ENCODE data around the gene STARD13.

STARD13 gene

DNA sequence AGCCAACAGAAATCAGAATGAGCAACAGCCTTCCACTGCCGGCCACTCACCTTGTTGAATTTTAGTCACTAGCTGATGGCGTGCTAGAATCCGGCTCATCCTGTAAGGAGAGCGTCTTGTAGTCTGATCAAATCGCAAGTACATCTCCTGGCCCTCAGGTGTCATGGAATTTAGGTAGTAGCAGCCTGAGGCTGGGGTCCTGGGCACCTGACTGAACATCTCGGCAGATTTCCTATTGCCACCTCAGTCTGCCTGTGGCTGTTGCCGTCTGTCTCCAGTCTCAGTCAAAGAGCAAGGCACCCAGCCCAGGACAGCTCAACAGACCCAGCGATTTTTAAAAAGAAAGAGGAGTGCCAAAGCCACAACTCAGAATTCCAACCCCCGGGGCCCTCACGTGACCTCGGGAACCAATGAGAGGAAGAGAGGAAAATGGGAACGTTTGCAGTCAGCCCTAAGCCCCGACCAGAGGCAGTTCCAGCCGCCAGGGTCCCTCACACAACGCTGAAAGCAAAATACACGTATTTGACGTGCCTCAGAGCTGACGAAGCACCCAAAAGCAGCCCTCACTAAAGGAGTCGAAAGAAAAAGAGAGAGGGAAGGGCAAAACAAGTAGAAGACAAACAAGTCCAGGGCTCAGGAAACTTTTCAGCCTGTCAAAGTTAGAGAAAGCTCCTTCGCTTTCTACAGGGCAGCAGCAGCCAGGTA lies at the start of gene STARD13:
STARD13 (minus strand) TSS at position 336 of the 705 bp plus-strand sequence; CDS start at position 219, 117 bp downstream.
- DNase-seq (ENCODE audit: low read depth), result no peak

DNA sequence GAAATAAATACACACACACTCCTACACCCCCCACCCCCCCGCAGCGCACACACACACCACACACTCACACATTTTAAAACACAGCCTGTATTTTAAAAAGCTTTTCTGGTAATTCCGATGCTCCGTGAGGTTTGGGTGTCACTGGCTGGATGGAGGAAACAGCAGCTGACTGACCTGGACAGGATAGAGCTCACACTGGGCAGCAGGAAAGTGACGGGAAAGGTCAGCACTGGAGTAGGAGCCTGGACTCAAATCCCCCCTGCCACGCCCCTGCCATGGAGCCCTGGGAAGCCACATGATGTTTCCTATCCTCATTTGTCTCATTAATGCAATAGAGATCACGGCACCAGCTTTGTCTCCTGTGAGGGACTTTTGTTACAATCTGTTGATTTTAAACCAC lies 49.3 kb upstream of the STARD13 start:
- no peak for DNase-seq (ENCODE audit: low read depth)

GRCh38 chr13:33331962-33332361 lies 46.4 kb upstream of the STARD13 start:
- DNase-seq (ENCODE audit: low read depth), result no peak

GRCh38 chr13:33330483-33330882 lies 44.9 kb upstream of the STARD13 start:
- DNase-seq (ENCODE audit: low read depth), result no peak

DNA sequence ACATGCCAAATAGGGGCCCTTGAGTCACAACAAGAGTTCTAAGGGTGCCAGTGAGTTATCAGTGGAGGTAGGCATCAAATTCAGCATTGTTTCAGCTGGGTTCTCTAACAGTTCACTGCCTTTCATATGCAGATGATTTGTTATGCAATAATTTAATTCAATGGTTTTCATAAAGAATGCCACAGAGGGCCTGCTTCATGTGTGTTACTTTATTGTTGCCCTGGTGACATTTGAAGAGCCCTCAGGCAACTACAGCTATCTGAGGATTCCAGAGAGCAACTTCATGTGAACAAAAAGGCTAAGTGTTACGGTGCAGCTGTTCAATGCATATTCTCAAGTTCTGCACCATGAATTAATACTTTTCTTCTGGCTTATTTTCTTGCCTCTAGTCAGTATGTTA lies 43.1 kb upstream of the STARD13 start:
- no peak for DNase-seq (ENCODE audit: low read depth)

GRCh38 chr13:33326723-33327122 lies 41.2 kb upstream of the STARD13 start:
- DNase-seq (ENCODE audit: low read depth), result no peak

GRCh38 chr13:33326246-33326645 lies 40.7 kb upstream of the STARD13 start:
- no peak for DNase-seq (ENCODE audit: low read depth)

DNA sequence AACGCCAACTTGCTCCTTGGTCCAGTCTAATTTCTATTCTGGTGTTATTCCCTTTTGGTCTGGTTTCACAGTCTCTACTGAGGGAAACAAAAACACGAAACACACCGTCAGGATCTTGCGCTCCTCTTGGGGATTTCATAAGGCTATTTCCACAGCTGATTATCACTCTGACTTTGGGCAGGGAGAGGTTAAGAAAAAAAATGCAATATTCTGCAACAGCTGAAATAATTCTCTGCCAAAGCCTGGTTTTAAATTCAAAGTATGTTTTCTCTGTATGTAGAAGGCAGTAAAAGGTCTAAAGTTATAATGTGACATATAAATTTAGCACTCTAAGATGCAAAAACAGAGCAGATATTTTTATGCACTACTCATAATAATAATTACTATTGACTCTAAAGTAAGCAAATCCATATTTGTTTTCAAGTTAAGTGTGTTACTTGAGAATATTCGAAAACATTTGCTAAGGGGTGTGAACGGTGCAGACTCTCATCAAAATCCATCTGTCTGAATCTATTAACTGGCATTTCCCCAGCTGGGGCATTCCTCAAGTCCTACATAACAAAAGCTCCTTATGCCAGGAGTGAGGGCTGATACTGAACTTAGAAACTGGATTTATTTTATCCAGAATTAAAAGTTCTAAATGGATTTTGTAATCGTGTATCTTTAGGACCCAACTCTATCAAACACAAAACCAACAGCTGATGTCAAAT lies 38.4 kb upstream of the STARD13 start:
- no peak for DNase-seq (ENCODE audit: low read depth)

GRCh38 chr13:33322965-33323668 lies 37.6 kb upstream of the STARD13 start:
- no peak for DNase-seq (ENCODE audit: low read depth)

- no peak for DNase-seq (ENCODE audit: low read depth)
These were observed 36.9 kb upstream of the STARD13 start for GRCh38 chr13:33322543-33322809.

DNA sequence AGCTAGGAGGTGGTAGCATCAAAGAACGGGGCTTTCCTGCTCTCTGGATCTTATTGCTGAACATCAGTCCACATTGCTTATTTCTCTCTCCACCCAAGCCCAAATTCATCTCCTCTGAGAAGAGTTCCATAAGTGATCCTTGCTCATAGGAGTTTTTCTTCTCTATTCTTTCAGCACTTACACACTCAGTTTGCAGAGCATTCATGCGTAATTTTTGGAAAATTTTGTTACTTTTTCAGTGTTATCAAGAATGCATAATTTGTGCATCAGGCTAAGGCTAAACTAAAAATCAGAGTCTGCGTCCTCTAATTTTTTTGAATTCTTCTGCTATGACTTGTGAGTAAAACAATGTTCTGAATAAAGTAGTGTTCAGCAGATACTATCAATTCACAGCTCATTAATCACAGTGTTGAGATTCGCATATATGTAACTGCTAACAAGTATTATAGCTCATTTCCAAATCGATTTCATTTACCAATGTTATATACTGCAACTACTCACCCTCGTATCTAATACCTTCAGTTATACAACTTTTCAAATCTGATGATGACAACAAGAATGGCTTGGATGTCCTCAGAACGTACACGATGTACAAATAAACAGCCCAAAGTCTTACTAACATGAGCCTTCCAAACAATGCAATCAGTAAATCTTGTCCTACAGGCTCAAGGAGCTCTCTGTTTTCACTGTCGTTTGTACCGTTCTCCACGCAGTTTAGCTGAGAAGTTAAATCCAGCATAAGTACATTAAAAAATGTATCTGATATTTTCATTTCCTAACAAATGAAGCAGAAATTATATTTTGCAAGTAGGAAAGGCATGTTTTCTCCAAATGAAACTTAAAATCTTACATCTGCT lies 36.4 kb upstream of the STARD13 start:
- DNase-seq (ENCODE audit: low read depth), result no peak

GRCh38 chr13:33319859-33320258 lies 34.3 kb upstream of the STARD13 start:
- no peak for DNase-seq (ENCODE audit: low read depth)

DNA sequence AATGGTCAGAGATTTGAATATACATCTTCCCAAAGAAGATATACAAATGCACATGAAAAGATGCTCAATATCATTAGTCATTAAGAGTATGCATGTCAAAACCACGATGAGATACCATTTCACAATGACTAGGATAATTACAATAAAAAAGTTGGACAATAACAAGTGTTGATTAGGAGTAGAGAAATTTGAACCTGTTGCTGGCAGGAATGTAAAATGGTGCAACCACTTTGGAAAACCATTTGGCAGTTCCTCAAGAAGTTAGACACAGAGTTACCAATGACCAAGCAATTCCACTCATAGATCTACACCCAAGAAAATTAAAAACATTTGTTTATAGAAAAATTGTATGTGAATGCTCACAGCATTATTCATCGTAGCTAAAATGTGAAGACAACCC lies 33.2 kb upstream of the STARD13 start:
- no peak for DNase-seq (ENCODE audit: low read depth)

- no peak for DNase-seq (ENCODE audit: low read depth)
These were observed 32.5 kb upstream of the STARD13 start for GRCh38 chr13:33318037-33318436.

GRCh38 chr13:33316890-33317289 lies 31.3 kb upstream of the STARD13 start:
- no peak for DNase-seq (ENCODE audit: low read depth)

DNA sequence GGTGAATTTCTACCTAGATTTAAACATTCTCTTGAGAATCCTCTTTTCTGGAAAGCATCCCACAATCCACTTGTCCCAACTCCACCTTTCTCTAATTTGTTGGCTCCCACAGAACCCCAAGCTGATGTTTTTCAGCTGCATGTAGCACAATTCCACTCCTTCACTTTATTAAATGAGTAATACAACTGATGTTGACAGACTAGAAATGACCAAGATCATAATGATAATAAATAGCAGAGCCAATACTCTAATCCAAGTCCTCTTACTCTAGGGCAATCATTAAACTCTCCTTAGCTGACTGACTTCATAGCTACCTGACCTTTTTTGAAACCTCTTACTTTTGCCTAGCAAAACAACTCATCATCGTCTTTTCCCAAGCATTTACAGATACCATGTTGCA lies 27.9 kb upstream of the STARD13 start:
- no peak for DNase-seq (ENCODE audit: low read depth)

- DNase-seq (ENCODE audit: low read depth), result no peak
These were observed 27.3 kb upstream of the STARD13 start for GRCh38 chr13:33312861-33313212.

DNA sequence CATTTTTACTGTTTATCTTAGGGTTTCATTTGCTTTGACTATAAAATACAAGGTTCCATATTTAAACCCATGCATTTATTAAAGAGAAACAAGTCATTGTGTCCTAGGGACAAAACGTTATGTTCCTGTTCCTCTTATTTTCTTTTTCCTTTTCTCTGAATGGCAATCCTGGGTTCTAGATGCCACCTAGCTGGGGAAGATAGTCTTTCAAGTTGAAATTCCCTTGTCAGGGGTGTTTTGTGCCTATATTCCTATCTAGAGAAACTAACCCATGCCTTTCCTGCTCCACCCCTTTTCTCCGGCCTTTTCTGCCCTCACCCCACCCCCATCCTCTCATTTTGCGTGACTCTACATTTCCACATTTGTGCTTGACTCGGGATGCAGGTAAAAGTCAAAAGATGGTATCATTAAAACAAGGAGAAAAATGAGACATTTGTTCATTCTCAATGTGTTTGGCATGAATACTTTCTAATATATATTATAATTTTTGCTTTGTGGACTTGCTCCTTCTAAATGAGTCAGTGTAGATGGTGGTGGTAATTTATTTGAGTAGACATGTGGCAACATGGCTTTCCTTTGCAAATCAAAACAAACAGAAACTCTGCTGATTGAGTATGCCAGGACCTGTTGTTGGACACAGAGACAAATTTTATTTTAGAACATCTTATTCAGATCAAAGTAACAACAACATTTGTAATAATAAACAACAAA lies 26.8 kb upstream of the STARD13 start:
- no peak for DNase-seq (ENCODE audit: low read depth)

- DNase-seq (ENCODE audit: low read depth), result no peak
These were observed 25.5 kb upstream of the STARD13 start for GRCh38 chr13:33311040-33311439.

DNA sequence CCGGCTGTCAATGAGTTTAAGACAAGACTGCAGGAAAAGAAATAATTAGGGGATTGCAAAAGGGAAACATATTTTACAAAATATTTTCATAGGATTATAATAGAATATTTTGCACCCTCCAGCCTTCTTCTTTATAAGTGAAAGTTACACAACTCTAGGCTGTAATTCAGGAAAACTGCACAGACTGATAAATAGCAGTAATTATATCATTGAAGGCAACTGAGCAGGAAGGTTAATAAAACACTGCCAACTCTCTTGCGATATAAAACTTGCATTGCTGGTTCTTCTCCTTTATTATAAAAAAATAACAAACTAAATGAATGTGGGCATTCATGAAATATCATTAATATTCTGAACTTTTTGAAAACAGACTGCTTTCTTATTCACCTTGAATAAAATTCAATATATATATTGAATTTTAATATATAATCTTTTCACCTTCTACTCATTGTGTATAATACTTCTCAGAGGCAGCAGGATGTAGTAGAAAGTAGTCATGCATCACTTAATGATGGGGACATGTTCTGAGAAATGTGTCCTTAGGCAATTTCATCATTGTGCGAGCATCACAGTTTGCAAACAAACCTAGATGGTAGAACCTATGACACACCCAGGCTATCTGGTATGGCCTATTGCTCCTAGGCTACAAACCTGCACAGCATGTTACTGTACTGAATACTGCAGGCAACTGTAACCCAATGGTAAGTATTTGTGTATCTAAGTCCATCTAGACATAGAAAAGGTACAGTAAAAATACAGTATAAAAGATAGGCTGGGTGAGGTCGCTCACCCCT lies 24.9 kb upstream of the STARD13 start:
- DNase-seq (ENCODE audit: low read depth), result no peak

GRCh38 chr13:33308863-33309262 lies 23.3 kb upstream of the STARD13 start:
- DNase-seq (ENCODE audit: low read depth), result no peak

All from activated T-helper 1 cell treated with Interleukin-2 at 50 U/mL for 16 hours (primary cell).